Adrenal gland (tissue), 12 donors: ENCODE data around the gene APOB. TPM values are rescaled to one million over a fixed set of nuclear protein-coding genes. Genes with fewer than 3 reads are reported as not detected.
"Not testable (repeated sequence)": the region's sequence is repeated elsewhere in the genome, so short reads cannot be mapped to it uniquely, and the experiment has no call there.

Experiments used
- DNase-seq, 7 donors: peaks; one replicate each; pipeline ENCODE4 v3.0.0-alpha.2; 2019 to 2020
- H3K27ac ChIP-seq, 5 donors: fragments of 200-600 bp; sonication (generic) in 4 of 5; 1 replicate in 3 of 5; 2 replicates in 2 of 5; pipeline versions ENCODE4 v1.5.1 to v1.8.0; 2016 to 2020; ENCODE audit warnings: mild to moderate bottlenecking in 1 of 5
- H3K27me3 ChIP-seq: fragments of 200-600 bp; 2 replicates; pipeline ENCODE4 v1.8.0; 2021
- H3K36me3 ChIP-seq, 2 donors: fragments of 200-600 bp; replicated peaks in 1 of 2; 1 replicate in 1 of 2; 2 replicates in 1 of 2; pipeline versions ENCODE4 v1.5.1 to v1.8.0; 2018 to 2022
- H3K4me1 ChIP-seq, 2 donors: fragments of 200-600 bp; replicated peaks in 1 of 2; 1 replicate in 1 of 2; 2 replicates in 1 of 2; pipeline versions ENCODE4 v1.5.1 to v1.8.0; 2018 to 2021
- H3K4me3 ChIP-seq, 4 donors: fragments of 200-600 bp; sonication (generic) in 3 of 4; one replicate each; pipeline ENCODE4 v1.5.1; 2016 to 2018
- H3K9me3 ChIP-seq, 3 donors: fragments of 200-600 bp; sonication (generic) in 1 of 3; replicated peaks in 1 of 3; 1 replicate in 2 of 3; 2 replicates in 1 of 3; pipeline versions ENCODE4 v1.5.1 to v1.8.0; 2016 to 2021
- POLR2A ChIP-seq, 2 donors: fragments of 450-650 bp; IDR thresholded peaks; one replicate each; pipeline ENCODE4 v1.6.1; 2017; ENCODE audit warnings: antibody characterized with exemption in 2 of 2, mild to moderate bottlenecking in 2 of 2, moderate library complexity in 1 of 2
- WGBS, 4 donors: extraction: QIAGEN DNeasy Blood & Tissue Kit in 2 of 4; methylation state at CpG; one replicate each; pipeline versions ENCODE4 v1.1.5 to v1.1.7; 2013 to 2017; 5-methylcytosine and 5-hydroxymethylcytosine counted together
- intact Hi-C, 2 donors: fragments of 100-400 bp; cut with DNase I; formaldehyde crosslinking; loops; one replicate each; pipeline versions ENCODE4 v1.14.1 to v1.15.0; 2022 to 2023
- polyA plus RNA-seq, 3 donors: library from polyadenylated mRNA; stranded (reverse); fragments of 200-250 nt in 2 of 3; fragments of 350-450 nt in 1 of 3; fragmentation: Illumina TruSeq in 1 of 3; extraction: RNeasy Lipid Tissue Mini Kit (QIAGEN cat#74804) in 1 of 3; gene quantifications; one replicate each; pipeline ENCODE4 v1.2.3, GENCODE V29; 2013 to 2014
- total RNA-seq, 9 donors: library from RNA; depleted of rRNA in 4 of 9; stranded (reverse); fragments of >200 nt in 4 of 9; fragments of 120-200 nt in 1 of 9; fragmentation: NEBNext Ultra II Directional in 1 of 9; extraction: Animal tissue kit (Norgen Biotek cat#: 25700) in 1 of 9; gene quantifications; one replicate each; pipeline versions ENCODE4 v1.1.0 to v1.2.4, GENCODE V29; 2013 to 2023
- TF ChIP-seq, protein P1 (sequence below), 6 experiments: fragments of 450-650 bp in 4 of 6; fragments of 200-600 bp in 2 of 6; sonication (generic) in 1 of 6; IDR thresholded peaks; 1 replicate in 5 of 6; 2 replicates in 1 of 6; pipeline versions ENCODE4 v1.5.1 to v1.8.0; 2016 to 2021; ENCODE audit warnings: antibody characterized with exemption in 6 of 6, mild to moderate bottlenecking in 2 of 6, moderate library complexity in 1 of 6
- donor health status: healthy with polysubstance abuse.
- donor health status: Bipolar disorder and iron deficiency.
- donor health status: DM: yes; HTN: yes; CAD: no.
- donor health status: DM: no; HTN: no; CAD: no.
- donor health status: DM: no; HTN: no; CAD: no.
- donor health status: DM: yes; HTN: yes; CAD: no.

Gene APOB
- total and polyA plus RNA-seq, 12 donors, result under 0.01 to 1.9 (median 0.16) TPM; not detected in 1

DNA sequence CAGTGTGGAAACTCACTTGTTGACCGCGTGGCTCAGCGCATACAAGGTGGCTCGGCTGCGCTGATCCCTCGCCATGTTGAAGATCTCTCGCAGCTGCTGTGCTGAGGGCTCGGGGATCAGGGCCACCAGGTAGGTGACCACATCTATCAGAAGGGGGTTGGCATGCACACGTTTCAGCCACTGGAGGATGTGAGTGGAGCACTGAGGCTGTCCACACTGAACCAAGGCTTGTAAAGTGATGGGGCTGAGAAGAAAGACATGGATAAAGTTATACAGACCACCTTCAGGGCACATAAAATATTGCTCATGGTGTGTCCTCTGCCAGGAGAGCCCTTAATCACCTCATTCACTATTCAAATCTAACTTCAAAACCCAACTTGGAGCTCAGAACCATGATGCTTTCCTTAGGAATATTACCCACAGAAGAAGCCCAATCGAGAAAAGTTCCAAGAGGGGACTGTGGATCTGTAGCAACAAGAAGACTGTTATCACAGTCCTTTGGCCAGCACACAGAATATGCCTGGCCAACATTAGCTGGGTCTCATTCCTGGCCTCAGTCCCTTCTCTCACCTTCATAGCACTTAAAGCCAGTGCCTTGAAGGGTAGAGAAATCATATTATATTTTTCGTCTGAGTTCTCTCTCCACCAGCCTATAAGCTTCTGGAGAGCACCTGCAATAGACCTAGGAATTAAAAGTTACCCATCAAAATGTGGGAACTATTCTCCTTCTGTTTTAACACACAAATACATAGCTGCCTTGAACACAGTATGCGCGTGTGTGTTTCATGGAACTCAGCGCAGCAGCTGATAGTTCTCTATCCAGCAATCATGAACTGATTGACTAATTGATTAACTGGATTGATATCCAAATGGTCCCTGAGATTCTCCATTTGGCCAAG, 11.3 kb downstream of the APOB start:
- Histone ChIP-seq H3K27ac (no peak overlapping the region), H3K4me1 (no peaks in the 10 kb centered on the region), H3K36me3 (no peaks in the 10 kb centered on the region), H3K9me3 (no peaks in the 10 kb centered on the region), H3K27me3 (no peaks in the 10 kb centered on the region), H3K4me3 (no peak overlapping the region)
- WGBS, 4 donors, result 83 to 93% (median 88%) methylated on average over 14 of the region's 14 CpGs
- DNase-seq, result no peak
- intact Hi-C loops, result no loop called here
- TF ChIP-seq, protein P1, sequence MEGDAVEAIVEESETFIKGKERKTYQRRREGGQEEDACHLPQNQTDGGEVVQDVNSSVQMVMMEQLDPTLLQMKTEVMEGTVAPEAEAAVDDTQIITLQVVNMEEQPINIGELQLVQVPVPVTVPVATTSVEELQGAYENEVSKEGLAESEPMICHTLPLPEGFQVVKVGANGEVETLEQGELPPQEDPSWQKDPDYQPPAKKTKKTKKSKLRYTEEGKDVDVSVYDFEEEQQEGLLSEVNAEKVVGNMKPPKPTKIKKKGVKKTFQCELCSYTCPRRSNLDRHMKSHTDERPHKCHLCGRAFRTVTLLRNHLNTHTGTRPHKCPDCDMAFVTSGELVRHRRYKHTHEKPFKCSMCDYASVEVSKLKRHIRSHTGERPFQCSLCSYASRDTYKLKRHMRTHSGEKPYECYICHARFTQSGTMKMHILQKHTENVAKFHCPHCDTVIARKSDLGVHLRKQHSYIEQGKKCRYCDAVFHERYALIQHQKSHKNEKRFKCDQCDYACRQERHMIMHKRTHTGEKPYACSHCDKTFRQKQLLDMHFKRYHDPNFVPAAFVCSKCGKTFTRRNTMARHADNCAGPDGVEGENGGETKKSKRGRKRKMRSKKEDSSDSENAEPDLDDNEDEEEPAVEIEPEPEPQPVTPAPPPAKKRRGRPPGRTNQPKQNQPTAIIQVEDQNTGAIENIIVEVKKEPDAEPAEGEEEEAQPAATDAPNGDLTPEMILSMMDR (IDR thresholded peaks at IDR 0.05), result no peak
- no peak for TF ChIP-seq POLR2A (IDR thresholded peaks at IDR 0.05)

DNA sequence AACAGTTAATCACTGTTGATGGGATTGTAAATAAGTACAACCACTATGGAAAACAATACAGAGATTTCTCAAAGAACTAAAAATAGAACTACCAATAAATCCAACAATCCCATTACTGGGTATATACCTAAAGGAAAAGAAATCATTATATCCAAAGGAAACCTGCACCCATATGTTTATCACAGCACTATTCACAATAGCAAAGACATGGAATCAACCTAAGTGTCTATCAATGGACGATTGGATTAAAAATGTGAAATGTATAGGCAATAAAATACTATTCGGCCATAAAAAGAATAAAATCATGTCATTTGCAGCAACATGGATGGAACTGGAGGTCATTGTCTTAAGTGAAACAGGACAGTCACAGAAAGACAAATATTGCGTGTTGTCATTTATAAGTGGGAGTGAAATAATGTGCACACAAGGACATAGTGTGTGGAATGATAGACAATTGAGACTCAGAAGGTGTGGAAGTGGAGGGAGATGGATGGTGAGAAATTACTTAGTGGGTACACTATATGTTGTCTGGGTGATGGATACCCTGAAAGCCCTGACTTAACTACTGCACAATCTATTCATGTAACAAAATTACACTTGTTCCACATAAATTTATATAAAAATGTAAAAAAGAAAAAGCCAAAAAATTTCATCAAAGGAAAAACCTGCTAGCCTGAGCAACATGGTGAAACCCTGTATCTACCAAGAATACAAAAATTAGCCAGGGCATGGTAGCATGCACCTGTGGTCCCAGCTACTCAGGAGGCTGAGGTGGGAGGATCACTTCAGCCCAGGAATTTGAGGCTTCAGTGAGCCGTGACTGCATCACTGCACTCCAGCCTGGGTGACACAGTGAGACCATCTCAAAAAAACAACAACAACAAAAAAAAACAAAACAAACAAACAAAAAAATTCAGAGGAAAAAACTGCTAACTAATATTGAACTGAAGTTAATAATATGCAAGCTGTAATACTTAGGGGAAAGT, 12.6 kb downstream of the APOB start:
- TF ChIP-seq, protein P1 (IDR thresholded peaks at IDR 0.05), result no peak
- TF ChIP-seq POLR2A (IDR thresholded peaks at IDR 0.05), result no peak
- Histone ChIP-seq H3K27me3 (no peaks in the 10 kb centered on the region), H3K9me3 (no peaks in the 10 kb centered on the region), H3K36me3 (no peaks in the 10 kb centered on the region), H3K4me1 (no peaks in the 10 kb centered on the region), H3K27ac (no peak overlapping the region), H3K4me3 (no peak overlapping the region)
- intact Hi-C loops, result no loop called here
- 69 to 77% (median 74%) methylated on average over 4 of the region's 4 CpGs for WGBS, 4 donors
- DNase-seq, result no peak

DNA sequence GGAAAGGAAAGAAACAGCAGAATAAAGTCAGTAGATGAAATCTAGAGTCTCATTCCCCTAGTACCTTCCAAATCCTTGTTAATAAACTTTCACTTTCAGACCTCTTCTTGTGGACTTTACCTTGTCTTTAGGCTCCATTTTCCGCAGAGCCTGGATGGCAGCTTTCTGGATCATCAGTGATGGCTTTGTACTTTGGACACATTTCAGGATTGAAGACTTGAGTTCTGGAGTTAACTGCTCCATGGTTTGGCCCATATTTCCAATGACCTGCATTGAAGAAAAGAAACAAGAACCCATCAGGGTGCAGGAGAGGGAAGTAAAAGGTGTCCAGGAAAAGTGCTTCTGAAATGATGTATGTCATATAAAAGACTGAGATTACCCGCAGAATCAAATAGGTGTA, 14.4 kb downstream of the APOB start:
- intact Hi-C loops, result no loop called here
- 79 to 93% (median 88%) methylated on average over 2 of the region's 2 CpGs for WGBS, 4 donors
- Histone ChIP-seq H3K27ac (no peak overlapping the region), H3K4me1 (no peaks in the 10 kb centered on the region), H3K27me3 (no peaks in the 10 kb centered on the region), H3K36me3 (no peaks in the 10 kb centered on the region), H3K9me3 (no peaks in the 10 kb centered on the region), H3K4me3 (no peak overlapping the region)
- TF ChIP-seq, protein P1 (IDR thresholded peaks at IDR 0.05), result no peak
- no peak for TF ChIP-seq POLR2A (IDR thresholded peaks at IDR 0.05)
- DNase-seq, result no peak

DNA sequence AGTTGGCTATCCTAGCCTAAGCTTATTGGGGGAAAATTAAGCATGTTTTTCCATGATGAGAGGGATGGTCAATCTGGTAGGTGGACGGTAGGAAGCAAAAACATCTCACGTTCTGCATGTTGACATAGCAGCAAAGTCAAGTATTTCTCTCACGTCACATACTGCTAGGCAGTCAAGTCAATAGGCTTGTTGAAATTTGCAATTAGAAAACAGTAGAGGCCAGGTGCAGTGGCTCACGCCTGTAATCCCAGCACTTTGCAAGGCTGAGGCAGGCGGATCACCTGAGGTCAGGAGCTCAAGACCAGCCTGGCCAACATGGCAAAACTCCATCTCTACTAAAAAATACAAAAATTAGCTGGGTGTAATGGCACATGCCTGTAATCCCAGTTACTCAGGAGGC, 14.9 kb downstream of the APOB start:
- DNase-seq, H3K4me3 ChIP-seq, H3K9me3 ChIP-seq, H3K36me3 ChIP-seq, intact Hi-C loops, H3K4me1 ChIP-seq, H3K27me3 ChIP-seq, H3K27ac ChIP-seq: not testable (repeated sequence)
- WGBS, 4 donors, result 80 to 91% (median 87%) methylated on average over 5 of the region's 5 CpGs
